ENCODE results near the gene RO60.

DNA sequence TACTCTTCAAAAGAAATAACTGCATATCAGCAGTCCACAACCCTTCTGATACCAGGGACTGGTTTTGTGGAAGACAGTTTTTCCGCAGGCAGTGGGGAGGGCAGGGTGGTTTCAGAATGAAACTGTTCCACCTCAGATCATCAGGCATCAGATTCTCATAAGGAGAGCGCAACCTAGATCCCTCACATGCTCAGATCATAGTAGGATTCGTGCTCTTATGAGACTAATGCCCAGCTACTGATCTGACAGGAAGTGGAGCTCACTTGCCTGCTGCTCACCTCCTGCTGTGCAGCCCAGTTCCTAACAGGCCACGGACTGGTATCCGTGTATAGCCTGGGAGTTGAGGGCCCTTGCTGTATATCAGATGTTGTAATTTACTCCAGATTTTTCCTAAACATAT is 11.5 kb downstream of the RO60 start:
- TF ChIP-seq, protein P1, sequence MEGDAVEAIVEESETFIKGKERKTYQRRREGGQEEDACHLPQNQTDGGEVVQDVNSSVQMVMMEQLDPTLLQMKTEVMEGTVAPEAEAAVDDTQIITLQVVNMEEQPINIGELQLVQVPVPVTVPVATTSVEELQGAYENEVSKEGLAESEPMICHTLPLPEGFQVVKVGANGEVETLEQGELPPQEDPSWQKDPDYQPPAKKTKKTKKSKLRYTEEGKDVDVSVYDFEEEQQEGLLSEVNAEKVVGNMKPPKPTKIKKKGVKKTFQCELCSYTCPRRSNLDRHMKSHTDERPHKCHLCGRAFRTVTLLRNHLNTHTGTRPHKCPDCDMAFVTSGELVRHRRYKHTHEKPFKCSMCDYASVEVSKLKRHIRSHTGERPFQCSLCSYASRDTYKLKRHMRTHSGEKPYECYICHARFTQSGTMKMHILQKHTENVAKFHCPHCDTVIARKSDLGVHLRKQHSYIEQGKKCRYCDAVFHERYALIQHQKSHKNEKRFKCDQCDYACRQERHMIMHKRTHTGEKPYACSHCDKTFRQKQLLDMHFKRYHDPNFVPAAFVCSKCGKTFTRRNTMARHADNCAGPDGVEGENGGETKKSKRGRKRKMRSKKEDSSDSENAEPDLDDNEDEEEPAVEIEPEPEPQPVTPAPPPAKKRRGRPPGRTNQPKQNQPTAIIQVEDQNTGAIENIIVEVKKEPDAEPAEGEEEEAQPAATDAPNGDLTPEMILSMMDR (IDR thresholded peaks at IDR 0.05): no peak
- TF ChIP-seq POLR2A (IDR thresholded peaks at IDR 0.05): no peak
